ENCODE data around the gene HOXD9.

HOXD9 gene

GRCh38 chr2:176124110-176124946, 1.8 kb downstream of the HOXD9 start:
- no peak for DNase-seq (ENCODE audit: low read depth in 3 of 3)

GRCh38 chr2:176124947-176125771, 2.6 kb downstream of the HOXD9 start:
- DNase-seq (ENCODE audit: low read depth in 3 of 3) = no peak

- DNase-seq (ENCODE audit: low read depth in 3 of 3) = no peak
Observed at GRCh38 chr2:176125772-176126054, 3.2 kb downstream of the HOXD9 start.

GRCh38 chr2:176126929-176127773, 4.6 kb downstream of the HOXD9 start:
- DNase-seq (ENCODE audit: low read depth in 3 of 3) = peak; percentile 42 to 62 (median 57)

- DNase-seq (ENCODE audit: low read depth in 3 of 3) = no peak
Observed at GRCh38 chr2:176127774-176128072, 5.2 kb downstream of the HOXD9 start.

GRCh38 chr2:176128172-176128981, 5.9 kb downstream of the HOXD9 start:
- no peak for DNase-seq (ENCODE audit: low read depth in 3 of 3)

- DNase-seq (ENCODE audit: low read depth in 3 of 3) = no peak
Observed at GRCh38 chr2:176128982-176129796, 6.7 kb downstream of the HOXD9 start, which contains the start of gene HOXD8. Gene HOXD8, plus strand, starts transcription at chr2:176129705. Its CDS starts 662 bp downstream, at chr2:176130367.

- no peak for DNase-seq (ENCODE audit: low read depth in 3 of 3)
Observed at GRCh38 chr2:176129813-176130146, 7.3 kb downstream of the HOXD9 start.

GRCh38 chr2:176130147-176130956, 7.8 kb downstream of the HOXD9 start:
- no peak for DNase-seq (ENCODE audit: low read depth in 3 of 3)

GRCh38 chr2:176130957-176131847, 8.7 kb downstream of the HOXD9 start:
- DNase-seq (ENCODE audit: low read depth in 3 of 3) = no peak

GRCh38 chr2:176131848-176132158, 9.3 kb downstream of the HOXD9 start:
- DNase-seq (ENCODE audit: low read depth in 3 of 3) = no peak

GRCh38 chr2:176132205-176133171, 10.0 kb downstream of the HOXD9 start:
- DNase-seq (ENCODE audit: low read depth in 3 of 3) = no peak

GRCh38 chr2:176133389-176133788, 10.9 kb downstream of the HOXD9 start:
- DNase-seq (ENCODE audit: low read depth in 3 of 3) = no peak

- no peak for DNase-seq (ENCODE audit: low read depth in 3 of 3)
Observed at GRCh38 chr2:176134035-176134434, 11.5 kb downstream of the HOXD9 start.

- no peak for DNase-seq (ENCODE audit: low read depth in 3 of 3)
Observed at GRCh38 chr2:176135035-176135440, 12.5 kb downstream of the HOXD9 start.

- no peak for DNase-seq (ENCODE audit: low read depth in 3 of 3)
Observed at GRCh38 chr2:176136374-176137251, 14.1 kb downstream of the HOXD9 start.

GRCh38 chr2:176137252-176137580, 14.7 kb downstream of the HOXD9 start:
- no peak for DNase-seq (ENCODE audit: low read depth in 3 of 3)

Measured in stimulated activated CD4-positive, alpha-beta T cell treated with anti-CD3 and anti-CD28 coated beads, TNF-alpha, amount 100 ng/mL, for 24 hours (primary cell).